SU-DHL-6 (cell line): Measurements from ENCODE around the gene ABHD13.
A peak's percentile ranks its signal among the peaks of the same experiment; 100 is the strongest.

Source experiments
- H2AFZ ChIP-seq: fragments of 200-600 bp; sonication (generic); 2 replicates; pipeline ENCODE4 v1.6.1; 2014; ENCODE audit warnings: low read depth, mild to moderate bottlenecking, moderate library complexity, mixed read lengths, antibody characterized with exemption, low read length; ENCODE audit not compliant: severe bottlenecking
- H3F3A ChIP-seq: fragments of 200-600 bp; shearing (Covaris generic); 2 replicates; pipeline ENCODE4 v1.6.0; 2016; ENCODE audit warnings: antibody characterized with exemption, mild to moderate bottlenecking; ENCODE audit not compliant: insufficient read depth
- H3K27ac ChIP-seq: fragments of 200-600 bp; sonication (generic); 2 replicates; pipeline ENCODE4 v1.5.1; 2016; ENCODE audit warnings: low read depth, mild to moderate bottlenecking, low read length, moderate library complexity, mixed read lengths
- H3K27me3 ChIP-seq: fragments of 200-600 bp; sonication (generic), shearing (Covaris generic); 2 replicates; pipeline ENCODE4 v1.6.0; 2014; ENCODE audit warnings: mild to moderate bottlenecking, low read length
- H3K36me3 ChIP-seq: fragments of 200-600 bp; sonication (generic); 2 replicates; pipeline ENCODE4 v1.6.1; 2014; ENCODE audit warnings: mild to moderate bottlenecking, low read length, mixed read lengths
- H3K4me2 ChIP-seq: fragments of 300-600, 200-600 bp; shearing (Covaris generic), sonication (generic); 2 replicates; pipeline ENCODE4 v1.6.0; 2014; ENCODE audit warnings: low read length, low read depth, mild to moderate bottlenecking; ENCODE audit not compliant: poor library complexity, severe bottlenecking
- H3K4me3 ChIP-seq: fragments of 200-600 bp; sonication (generic); 2 replicates; pipeline ENCODE4 v1.5.1; 2014; ENCODE audit warnings: antibody characterized with exemption, low read length, mild to moderate bottlenecking, mixed read lengths; ENCODE audit not compliant: insufficient read depth, poor library complexity, severe bottlenecking
- H3K79me2 ChIP-seq: fragments of 200-600 bp; sonication (generic); 2 replicates; pipeline ENCODE4 v1.6.1; 2014; ENCODE audit warnings: mild to moderate bottlenecking, low read length, moderate library complexity; ENCODE audit not compliant: insufficient read depth
- H3K9ac ChIP-seq: fragments of 200-600 bp; sonication (generic); 2 replicates; pipeline ENCODE4 v1.7.0; 2014; ENCODE audit warnings: mild to moderate bottlenecking, low read length
- H3K9me2 ChIP-seq: fragments of 200-600 bp; sonication (generic); replicated peaks from 2 replicates; pipeline ENCODE4 v1.6.1; 2014; ENCODE audit warnings: low read length; ENCODE audit not compliant: insufficient read depth
- H3K9me3 ChIP-seq: fragments of 200-600 bp; sonication (generic); 2 replicates; pipeline ENCODE4 v1.6.1; 2014; ENCODE audit warnings: low read length, mixed read lengths; ENCODE audit not compliant: insufficient read depth
- H4K20me1 ChIP-seq: fragments of 200-600 bp; sonication (generic); 2 replicates; pipeline ENCODE4 v1.6.1; 2014; ENCODE audit warnings: low read depth, mild to moderate bottlenecking, antibody characterized with exemption, low read length, moderate library complexity, mixed read lengths
- EZH2phosphoT487 ChIP-seq: fragments of 200-600 bp; sonication (generic), shearing (Covaris generic); conservative IDR thresholded peaks from 2 replicates; pipeline ENCODE4 v1.6.1; 2018; ENCODE audit warnings: mild to moderate bottlenecking, antibody characterized with exemption, low read length, moderate library complexity, mixed read lengths
- TF ChIP-seq, protein P1 (sequence below): fragments of 200-600 bp; sonication (generic); IDR thresholded peaks from one replicate; pipeline ENCODE4 v1.5.1; 2017; ENCODE audit warnings: antibody characterized with exemption, mild to moderate bottlenecking, low read length, moderate library complexity; ENCODE audit not compliant: insufficient read depth, poor library complexity, severe bottlenecking

ABHD13 gene

DNA sequence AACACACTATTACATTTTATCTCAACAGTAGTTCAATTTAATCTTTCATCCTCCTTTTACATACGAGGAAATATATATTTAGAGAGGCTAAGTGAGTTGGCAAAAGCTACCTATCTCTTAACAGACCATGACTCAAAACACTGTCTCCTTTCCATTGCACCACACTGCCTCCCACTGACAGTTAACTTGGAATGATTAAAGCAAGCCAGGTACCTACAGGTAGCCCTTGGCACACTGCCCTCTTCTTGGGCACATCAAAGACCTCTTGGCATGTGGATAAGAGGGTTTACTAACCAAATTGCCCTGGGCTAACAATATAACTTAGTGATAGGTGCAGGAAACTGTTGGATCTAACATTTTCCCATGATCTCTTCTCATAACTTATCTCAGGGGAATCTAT lies 1.8 kb downstream of the ABHD13 start:
- Histone ChIP-seq H3K27ac (no peak overlapping the region), H4K20me1 (peaks cover 14% of the 10 kb centered on the region), H3K4me3 (no peak overlapping the region), H3F3A (peaks cover 17% of the 10 kb centered on the region), H3K9ac (no peak overlapping the region), H3K9me2 (no peaks in the 10 kb centered on the region), H3K4me2 (peak overlapping the region; percentile 91), H3K9me3 (no peaks in the 10 kb centered on the region), H3K27me3 (no peaks in the 10 kb centered on the region), H3K79me2 (peaks cover 69% of the 10 kb centered on the region), H3K36me3 (no peaks in the 10 kb centered on the region), H2AFZ (no peak overlapping the region)
- no peak for TF ChIP-seq EZH2phosphoT487
- TF ChIP-seq, protein P1, sequence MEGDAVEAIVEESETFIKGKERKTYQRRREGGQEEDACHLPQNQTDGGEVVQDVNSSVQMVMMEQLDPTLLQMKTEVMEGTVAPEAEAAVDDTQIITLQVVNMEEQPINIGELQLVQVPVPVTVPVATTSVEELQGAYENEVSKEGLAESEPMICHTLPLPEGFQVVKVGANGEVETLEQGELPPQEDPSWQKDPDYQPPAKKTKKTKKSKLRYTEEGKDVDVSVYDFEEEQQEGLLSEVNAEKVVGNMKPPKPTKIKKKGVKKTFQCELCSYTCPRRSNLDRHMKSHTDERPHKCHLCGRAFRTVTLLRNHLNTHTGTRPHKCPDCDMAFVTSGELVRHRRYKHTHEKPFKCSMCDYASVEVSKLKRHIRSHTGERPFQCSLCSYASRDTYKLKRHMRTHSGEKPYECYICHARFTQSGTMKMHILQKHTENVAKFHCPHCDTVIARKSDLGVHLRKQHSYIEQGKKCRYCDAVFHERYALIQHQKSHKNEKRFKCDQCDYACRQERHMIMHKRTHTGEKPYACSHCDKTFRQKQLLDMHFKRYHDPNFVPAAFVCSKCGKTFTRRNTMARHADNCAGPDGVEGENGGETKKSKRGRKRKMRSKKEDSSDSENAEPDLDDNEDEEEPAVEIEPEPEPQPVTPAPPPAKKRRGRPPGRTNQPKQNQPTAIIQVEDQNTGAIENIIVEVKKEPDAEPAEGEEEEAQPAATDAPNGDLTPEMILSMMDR, result no peak

DNA sequence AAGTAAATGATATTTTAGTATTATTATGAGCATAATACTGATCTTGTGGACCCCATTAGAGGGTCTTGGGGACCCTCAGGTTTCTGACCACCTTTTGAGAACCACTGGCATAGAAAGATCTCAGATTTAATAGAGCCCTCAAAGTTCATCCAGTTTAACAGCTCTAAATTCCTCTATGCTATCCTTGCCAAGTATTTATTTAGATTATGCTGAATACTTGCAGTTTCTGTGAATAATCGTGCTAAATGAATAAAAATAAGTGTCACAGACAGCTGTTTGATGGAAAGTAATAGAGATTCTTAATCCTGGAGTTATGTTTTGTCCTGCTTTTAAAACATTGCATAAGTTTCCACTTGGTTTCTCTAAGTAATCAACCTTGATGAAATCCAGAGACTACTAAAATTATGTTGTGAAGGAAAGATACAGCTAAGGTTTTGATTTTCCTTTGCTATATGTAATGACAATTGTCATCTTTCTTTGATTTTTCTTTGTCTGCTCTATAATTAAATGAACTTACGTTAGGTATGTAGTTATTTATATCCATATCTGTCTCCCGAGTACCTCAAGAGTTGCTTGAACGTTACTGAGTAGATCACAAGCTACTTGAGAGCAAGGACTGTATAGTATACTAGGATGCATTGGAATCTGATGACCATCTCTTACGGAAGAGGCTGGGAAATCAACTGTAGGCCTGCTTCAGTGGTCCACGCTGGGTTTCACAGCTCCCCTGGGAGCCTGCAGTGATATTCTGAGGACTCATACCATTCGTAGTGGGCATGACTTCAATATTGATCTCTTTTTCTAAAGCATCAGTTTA lies 5.7 kb downstream of the ABHD13 start:
- Histone ChIP-seq H3K9me3 (no peaks in the 10 kb centered on the region), H3K4me3 (no peak overlapping the region), H3K9ac (no peak overlapping the region), H3F3A (0 out of 2 replicates have a peak, but pooled peaks cover 7% of the 10 kb centered on the region), H3K36me3 (no peaks in the 10 kb centered on the region), H3K27me3 (no peaks in the 10 kb centered on the region), H3K27ac (no peak overlapping the region), H4K20me1 (peaks cover 19% of the 10 kb centered on the region), H3K4me2 (no peak overlapping the region), H2AFZ (no peak overlapping the region), H3K79me2 (peaks cover 62% of the 10 kb centered on the region), H3K9me2 (no peaks in the 10 kb centered on the region)
- TF ChIP-seq, protein P1, result no peak
- no peak for TF ChIP-seq EZH2phosphoT487

DNA sequence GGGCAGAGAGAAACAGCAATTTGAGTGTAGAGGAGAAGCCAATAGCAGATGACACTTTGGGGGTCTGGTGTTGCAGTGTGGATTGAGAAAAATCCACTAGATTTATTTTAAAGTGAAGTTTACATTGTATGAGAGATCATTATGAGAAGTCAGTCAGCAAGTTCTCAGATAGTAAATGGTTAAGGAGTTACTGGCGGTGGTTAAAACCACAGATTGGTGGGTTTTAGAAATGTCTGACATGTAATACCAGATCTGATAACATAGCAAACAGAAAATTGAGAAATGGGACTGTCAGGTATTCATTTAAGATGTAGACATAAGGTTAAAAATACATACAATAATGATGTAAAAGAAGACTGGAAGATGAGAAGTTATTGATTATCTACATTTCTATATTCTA lies 7.2 kb downstream of the ABHD13 start:
- H3K4me2 ChIP-seq, result no peak overlapping the region
- H4K20me1 ChIP-seq, result peaks cover 15% of the 10 kb centered on the region
- no peak overlapping the region for H3K27ac ChIP-seq
- H3K4me3 ChIP-seq, result no peak overlapping the region
- no peaks in the 10 kb centered on the region for H3K27me3 ChIP-seq
- H2AFZ ChIP-seq, result no peak overlapping the region
- no peaks in the 10 kb centered on the region for H3K9me3 ChIP-seq
- peaks cover 2% of the 10 kb centered on the region; the same call in 1 of the 2 replicates for H3K36me3 ChIP-seq
- no peak overlapping the region for H3K9ac ChIP-seq
- H3F3A ChIP-seq, result 0 out of 2 replicates have a peak, but pooled peaks cover 3% of the 10 kb centered on the region
- TF ChIP-seq EZH2phosphoT487, result no peak
- TF ChIP-seq, protein P1, result no peak
- H3K79me2 ChIP-seq, result peaks cover 55% of the 10 kb centered on the region
- H3K9me2 ChIP-seq, result no peaks in the 10 kb centered on the region
